ENCODE results near the gene EME1. TPM values are rescaled to one million over a fixed set of nuclear protein-coding genes. Genes with fewer than 3 reads are reported as not detected.

Gene EME1
- total RNA-seq, 1 donor from 2014 or later = 2.7 TPM

- no peak for DNase-seq (ENCODE audit: low read depth)
- TF ChIP-seq, protein P1, sequence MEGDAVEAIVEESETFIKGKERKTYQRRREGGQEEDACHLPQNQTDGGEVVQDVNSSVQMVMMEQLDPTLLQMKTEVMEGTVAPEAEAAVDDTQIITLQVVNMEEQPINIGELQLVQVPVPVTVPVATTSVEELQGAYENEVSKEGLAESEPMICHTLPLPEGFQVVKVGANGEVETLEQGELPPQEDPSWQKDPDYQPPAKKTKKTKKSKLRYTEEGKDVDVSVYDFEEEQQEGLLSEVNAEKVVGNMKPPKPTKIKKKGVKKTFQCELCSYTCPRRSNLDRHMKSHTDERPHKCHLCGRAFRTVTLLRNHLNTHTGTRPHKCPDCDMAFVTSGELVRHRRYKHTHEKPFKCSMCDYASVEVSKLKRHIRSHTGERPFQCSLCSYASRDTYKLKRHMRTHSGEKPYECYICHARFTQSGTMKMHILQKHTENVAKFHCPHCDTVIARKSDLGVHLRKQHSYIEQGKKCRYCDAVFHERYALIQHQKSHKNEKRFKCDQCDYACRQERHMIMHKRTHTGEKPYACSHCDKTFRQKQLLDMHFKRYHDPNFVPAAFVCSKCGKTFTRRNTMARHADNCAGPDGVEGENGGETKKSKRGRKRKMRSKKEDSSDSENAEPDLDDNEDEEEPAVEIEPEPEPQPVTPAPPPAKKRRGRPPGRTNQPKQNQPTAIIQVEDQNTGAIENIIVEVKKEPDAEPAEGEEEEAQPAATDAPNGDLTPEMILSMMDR (IDR thresholded peaks at IDR 0.05; ENCODE audit: insufficient read depth, low read length, poor library complexity, severe bottlenecking) = no peak
- Histone ChIP-seq H3K27me3 (ENCODE audit: control insufficient read depth, insufficient read depth, low read length) (no peaks in the 10 kb centered on the region), H3K36me3 (ENCODE audit: control insufficient read depth, insufficient read depth, low read length) (no peaks in the 10 kb centered on the region), H3K4me3 (ENCODE audit: low read depth, low read length) (no peak overlapping the region)
These were observed 33.6 kb upstream of the EME1 start for GRCh38 chr17:50339381-50339780.

DNA sequence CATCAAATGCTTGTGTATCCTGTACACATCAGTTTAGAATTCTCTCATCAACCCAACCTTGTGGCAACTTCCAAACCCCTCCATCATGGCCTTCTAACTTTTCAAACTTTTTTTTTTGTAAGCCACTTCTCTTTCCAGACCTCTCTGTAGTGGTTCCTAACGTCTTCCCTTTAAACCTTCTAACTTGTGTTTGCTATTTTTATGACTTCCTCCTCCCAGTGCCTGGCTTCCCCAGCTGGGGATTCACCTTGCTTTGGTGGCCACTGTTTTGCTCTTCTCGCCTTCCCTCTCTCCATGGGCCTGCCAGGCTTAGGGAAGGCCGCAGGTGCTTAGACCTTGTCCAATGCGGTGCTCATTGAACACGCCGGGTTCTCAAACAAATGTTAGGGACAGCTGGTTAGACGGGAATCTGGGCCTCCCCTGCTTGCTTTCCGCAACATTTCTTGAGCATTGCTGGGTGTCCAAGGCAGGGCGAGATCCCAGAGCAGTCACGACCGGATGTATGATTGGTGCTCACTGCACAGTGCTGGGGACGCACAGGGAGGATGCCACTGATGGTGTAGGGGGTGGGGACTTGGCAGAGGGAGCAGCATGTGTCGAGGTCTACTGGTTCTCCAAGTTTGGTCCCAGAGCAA is 28.2 kb upstream of the EME1 start:
- Histone ChIP-seq H3K4me3 (ENCODE audit: low read depth, low read length) (no peak overlapping the region), H3K27me3 (ENCODE audit: control insufficient read depth, insufficient read depth, low read length) (no peaks in the 10 kb centered on the region), H3K36me3 (ENCODE audit: control insufficient read depth, insufficient read depth, low read length) (no peaks in the 10 kb centered on the region)
- TF ChIP-seq, protein P1 (IDR thresholded peaks at IDR 0.05; ENCODE audit: insufficient read depth, low read length, poor library complexity, severe bottlenecking) = no peak
- DNase-seq (ENCODE audit: low read depth) = no peak

- peak; percentile 34 for DNase-seq (ENCODE audit: low read depth)
- TF ChIP-seq, protein P1 (IDR thresholded peaks at IDR 0.05; ENCODE audit: insufficient read depth, low read length, poor library complexity, severe bottlenecking) = no peak
- peak within 1 kb of the TSS; percentile 54 for H3K4me3 ChIP-seq (ENCODE audit: low read depth, low read length)
- no peaks in the 10 kb centered on the region for H3K36me3 ChIP-seq (ENCODE audit: control insufficient read depth, insufficient read depth, low read length)
- H3K27me3 ChIP-seq (ENCODE audit: control insufficient read depth, insufficient read depth, low read length) = no peaks in the 10 kb centered on the region
These were observed 27.4 kb upstream of the EME1 start, which contains the start of gene XYLT2 for GRCh38 chr17:50345432-50346312. Gene XYLT2, plus strand, starts transcription at chr17:50346126. Its CDS starts 15 bp downstream, at chr17:50346141.

DNA sequence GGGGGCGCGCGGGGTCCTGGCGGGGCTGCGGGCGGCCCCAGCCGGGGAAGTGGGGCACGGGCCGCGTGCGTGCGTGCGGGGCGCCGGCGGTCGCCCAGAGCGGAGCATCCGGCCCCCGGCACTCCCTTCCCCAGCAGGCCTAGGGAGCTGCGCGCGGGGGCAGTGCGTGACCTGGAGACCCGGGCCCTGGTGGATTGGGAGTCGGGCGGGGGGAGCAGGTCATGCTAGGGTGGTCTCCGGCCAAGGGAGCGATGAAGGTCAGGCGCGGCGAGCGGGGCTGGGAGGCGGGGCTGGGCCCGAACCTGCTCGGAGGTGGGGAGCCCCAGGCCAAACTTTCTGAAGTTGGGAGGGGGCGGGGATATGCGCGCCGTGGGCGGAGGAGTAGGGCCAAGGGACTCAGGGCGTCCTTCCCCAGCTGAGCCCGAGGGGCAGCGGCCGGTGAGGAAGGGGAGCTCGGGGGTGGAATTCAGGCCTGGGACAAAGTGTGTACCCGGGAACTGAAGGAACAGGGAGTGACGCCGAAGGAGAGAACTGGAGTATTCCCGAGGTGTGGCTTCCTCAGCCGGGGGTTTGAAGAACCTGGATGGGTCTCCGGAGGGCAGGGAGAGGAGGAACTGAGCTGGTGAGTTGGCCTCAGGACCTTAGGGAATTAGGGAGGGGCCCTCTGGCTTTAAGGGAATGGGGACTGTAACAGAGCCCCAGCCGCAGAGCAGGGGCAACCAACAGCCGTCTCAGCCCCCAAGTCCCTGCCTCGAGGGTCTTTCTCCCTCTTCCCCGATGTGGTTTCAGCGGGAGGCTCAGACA is 26.5 kb upstream of the EME1 start:
- Histone ChIP-seq H3K27me3 (ENCODE audit: control insufficient read depth, insufficient read depth, low read length) (no peaks in the 10 kb centered on the region), H3K4me3 (ENCODE audit: low read depth, low read length) (peak overlapping the region; percentile 51), H3K36me3 (ENCODE audit: control insufficient read depth, insufficient read depth, low read length) (no peaks in the 10 kb centered on the region)
- TF ChIP-seq, protein P1 (IDR thresholded peaks at IDR 0.05; ENCODE audit: insufficient read depth, low read length, poor library complexity, severe bottlenecking) = no peak
- DNase-seq (ENCODE audit: low read depth) = no peak

DNA sequence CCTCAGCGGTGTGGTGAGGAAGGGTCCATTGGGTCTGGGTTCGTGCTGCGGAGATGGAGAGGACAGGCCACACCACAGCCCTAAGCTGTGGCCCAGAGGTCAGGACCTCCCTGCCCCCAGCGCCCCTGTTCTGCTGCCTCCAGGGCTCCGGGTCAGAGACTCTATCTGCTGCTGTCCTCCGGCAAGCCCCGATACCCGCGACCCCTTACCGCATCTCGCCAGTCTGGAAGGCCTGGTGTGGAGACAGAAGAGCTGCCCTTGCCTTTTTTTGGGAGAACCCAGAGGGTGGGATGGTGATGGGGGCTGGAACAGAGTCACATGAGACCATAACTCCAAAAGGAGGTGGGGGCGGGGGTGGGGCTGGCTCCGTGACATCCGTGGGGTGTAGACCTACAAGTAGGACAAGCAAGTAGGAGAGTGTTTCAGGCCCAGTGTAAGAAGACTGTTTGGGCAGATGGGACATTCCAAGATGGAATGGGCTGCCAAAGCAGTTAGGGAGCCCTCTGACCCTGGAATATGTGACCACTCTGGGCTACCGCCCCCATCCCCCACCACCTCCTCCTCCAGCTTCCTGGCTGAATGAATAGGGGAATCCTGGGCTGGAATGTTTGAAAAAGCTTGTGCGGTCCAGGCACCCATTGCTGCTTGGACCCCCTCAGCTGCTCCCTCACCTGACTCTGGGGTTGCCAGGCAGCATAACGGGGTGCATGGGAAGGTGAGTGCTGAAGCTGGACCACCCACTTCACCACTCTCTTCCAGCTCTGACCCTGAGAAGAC is 25.7 kb upstream of the EME1 start:
- TF ChIP-seq, protein P1 (IDR thresholded peaks at IDR 0.05; ENCODE audit: insufficient read depth, low read length, poor library complexity, severe bottlenecking) = no peak
- H3K36me3 ChIP-seq (ENCODE audit: control insufficient read depth, insufficient read depth, low read length) = no peaks in the 10 kb centered on the region
- peak overlapping the region; percentile 51 for H3K4me3 ChIP-seq (ENCODE audit: low read depth, low read length)
- DNase-seq (ENCODE audit: low read depth) = no peak
- no peaks in the 10 kb centered on the region for H3K27me3 ChIP-seq (ENCODE audit: control insufficient read depth, insufficient read depth, low read length)
